Small intestine (tissue), 7 donors: Measurements from ENCODE around the gene RUFY1. TPM values are rescaled to one million over a fixed set of nuclear protein-coding genes. Genes with fewer than 3 reads are reported as not detected.
"Not testable (repeated sequence)": the region's sequence is repeated elsewhere in the genome, so short reads cannot be mapped to it uniquely, and the experiment has no call there.

Experiments used
- DNase-seq, 2 donors: peaks; one replicate each; pipeline versions ENCODE4 v3.0.0 to v3.0.0-alpha.2; 2013
- FAIRE-seq: peaks from 2 replicates; lab custom pipeline; 2012; peaks lifted over from hg19 to GRCh38; lab: Jason Lieb, UNC
- H3K27ac ChIP-seq, 3 donors: one replicate each; pipeline ENCODE4 v1.5.1; 2013; ENCODE audit warnings: low read length in 2 of 3, mild to moderate bottlenecking in 2 of 3, control low read depth in 1 of 3, inconsistent platforms in 1 of 3, low read depth in 1 of 3, moderate library complexity in 1 of 3
- H3K27me3 ChIP-seq, 3 donors: one replicate each; pipeline ENCODE4 v1.6.1; 2013; ENCODE audit warnings: low read length in 3 of 3, inconsistent platforms in 1 of 3; ENCODE audit not compliant: control insufficient read depth in 3 of 3, insufficient read depth in 3 of 3
- H3K36me3 ChIP-seq, 3 donors: one replicate each; pipeline ENCODE4 v1.6.1; 2013; ENCODE audit warnings: low read length in 3 of 3, inconsistent platforms in 1 of 3, low read depth in 1 of 3, mild to moderate bottlenecking in 1 of 3, moderate library complexity in 1 of 3; ENCODE audit not compliant: control insufficient read depth in 3 of 3, insufficient read depth in 2 of 3
- H3K4me1 ChIP-seq, 3 donors: one replicate each; pipeline ENCODE4 v1.6.1; 2013; ENCODE audit warnings: low read length in 2 of 3, inconsistent platforms in 1 of 3, low read depth in 1 of 3, mild to moderate bottlenecking in 1 of 3, moderate library complexity in 1 of 3; ENCODE audit not compliant: control insufficient read depth in 3 of 3, insufficient read depth in 2 of 3
- H3K4me3 ChIP-seq, 3 donors: one replicate each; pipeline ENCODE4 v1.5.1; 2013; ENCODE audit warnings: low read length in 3 of 3, control low read depth in 1 of 3, inconsistent platforms in 1 of 3, low read depth in 1 of 3, mild to moderate bottlenecking in 1 of 3, moderate library complexity in 1 of 3
- H3K9me3 ChIP-seq, 2 donors: one replicate each; pipeline ENCODE4 v1.6.1; 2013; ENCODE audit warnings: low read depth in 1 of 2, low read length in 1 of 2; ENCODE audit not compliant: control insufficient read depth in 2 of 2, insufficient read depth in 1 of 2
- WGBS, 3 donors: extraction: QIAGEN DNeasy Blood & Tissue Kit; methylation state at CpG; one replicate each; pipeline ENCODE4 v1.1.7; 2013; 5-methylcytosine and 5-hydroxymethylcytosine counted together
- polyA plus RNA-seq, 4 donors: library from polyadenylated mRNA; stranded (reverse) in 3 of 4; unstranded in 1 of 4; fragments of 200-250 nt in 3 of 4; fragments of 120-200 nt in 1 of 4; gene quantifications; one replicate each; pipeline versions ENCODE4 v1.2.1 to v1.2.3, GENCODE V29; 2013
- donor health status: healthy with polysubstance abuse.
- donor health status: control.
- donor health status: control.
- donor health status: Bipolar disorder and iron deficiency.
- donor health status: healthy.

Gene RUFY1
- polyA plus RNA-seq, 4 donors = 28.8 to 43.4 (median 33.2) TPM

DNA sequence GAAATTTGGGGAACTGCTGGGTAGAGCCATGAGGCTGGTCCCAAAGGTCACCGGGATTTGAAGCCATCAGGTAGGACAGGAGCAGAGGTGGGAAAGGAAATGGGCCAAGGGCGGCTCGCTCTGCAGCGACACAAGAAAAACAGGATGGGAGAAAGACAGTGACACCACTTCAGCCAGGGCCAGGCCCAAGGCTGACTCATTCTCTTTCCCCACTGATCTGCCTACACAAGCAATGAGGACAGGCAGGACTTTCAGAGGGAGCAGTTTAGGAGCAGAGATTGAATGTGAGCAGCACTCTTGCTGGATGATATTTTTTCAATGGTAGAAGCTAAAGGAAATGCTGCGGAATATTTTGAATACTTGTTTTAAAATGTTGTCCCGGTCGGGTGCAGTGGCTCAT is 3.5 kb downstream of the RUFY1 start:
- peak overlapping the region in 1 of 3 donors; percentile 58 for H3K27ac ChIP-seq
- 72 to 91% (median 87%) methylated on average over 7 of the region's 7 CpGs for WGBS, 3 donors
- H3K4me3 ChIP-seq = no peak overlapping the region

DNA sequence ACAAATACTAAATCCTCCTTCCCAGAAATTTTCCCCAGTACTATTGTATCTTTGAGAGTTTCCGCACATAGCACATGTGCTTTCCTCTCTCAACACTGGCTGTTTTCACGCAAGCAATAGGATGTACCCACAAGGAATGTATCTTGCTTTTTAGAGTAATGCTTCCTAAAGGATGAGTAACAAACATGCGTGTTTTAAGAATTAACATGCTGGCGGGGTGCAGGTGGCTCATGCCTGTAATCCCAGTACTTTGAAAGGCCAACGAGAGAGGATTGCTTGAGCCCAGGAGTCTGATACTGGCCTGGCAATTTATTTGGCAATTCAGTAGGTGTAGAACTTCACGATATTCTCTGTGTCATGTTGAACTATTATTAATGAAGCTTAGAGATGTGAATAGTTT is 4.6 kb downstream of the RUFY1 start:
- peaks cover 2 to 11% (median 7%) of the 10 kb centered on the region in 3 donors for H3K4me1 ChIP-seq
- no peaks in the 10 kb centered on the region for H3K27me3 ChIP-seq
- no peak for DNase-seq
- H3K27ac ChIP-seq = no peak overlapping the region
- H3K9me3 ChIP-seq = no peaks in the 10 kb centered on the region
- 95 to 98% (median 96%) methylated on average over 6 of the region's 6 CpGs for WGBS, 3 donors
- H3K36me3 ChIP-seq = peaks cover 0 to 19% (median 0%) of the 10 kb centered on the region in 3 donors
- no peak overlapping the region for H3K4me3 ChIP-seq
- no peak for FAIRE-seq

More for the DNA sequence above, 3.5 kb downstream of the RUFY1 start:
- Histone ChIP-seq H3K4me1 (peaks cover 2 to 12% (median 10%) of the 10 kb centered on the region in 3 donors), H3K36me3 (peaks cover 0 to 20% (median 0%) of the 10 kb centered on the region in 3 donors), H3K27me3 (no peaks in the 10 kb centered on the region), H3K9me3 (no peaks in the 10 kb centered on the region)
- DNase-seq = no peak
- FAIRE-seq = no peak

DNA sequence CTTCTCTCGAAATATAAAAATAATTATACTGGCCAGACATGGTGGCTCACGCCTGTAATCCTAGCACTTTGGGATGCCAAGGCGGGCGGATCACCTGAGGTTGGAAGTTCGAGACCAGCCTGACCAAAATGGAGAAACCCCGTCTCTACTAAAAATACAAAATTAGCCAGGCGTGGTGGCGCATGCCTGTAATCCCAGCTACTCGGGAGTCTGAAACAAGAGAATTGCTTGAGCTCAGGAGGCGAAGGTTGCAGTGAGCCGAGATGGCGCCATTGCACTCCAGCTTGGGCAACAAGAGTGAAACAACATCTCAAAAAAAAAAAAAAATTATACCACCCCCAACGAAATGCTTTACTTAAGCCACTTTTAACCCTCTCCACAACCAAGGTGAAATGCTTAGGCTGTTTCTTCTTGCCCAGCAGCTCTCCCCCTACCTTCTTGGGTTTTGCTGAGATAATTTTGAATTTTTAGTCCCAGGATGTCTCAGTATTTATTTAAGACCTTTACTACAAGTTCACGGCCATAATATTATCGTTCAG is 8.0 kb downstream of the RUFY1 start:
- H3K9me3 ChIP-seq, DNase-seq, H3K4me3 ChIP-seq, H3K27me3 ChIP-seq, FAIRE-seq, H3K4me1 ChIP-seq: not testable (repeated sequence)
- Histone ChIP-seq H3K27ac (peak overlapping the region in 1 of 3 donors; percentile 86), H3K36me3 (peaks cover 7 to 27% (median 8%) of the 10 kb centered on the region in 3 donors)
- WGBS, 3 donors = 82 to 86% (median 82%) methylated on average over 15 of the region's 15 CpGs

DNA sequence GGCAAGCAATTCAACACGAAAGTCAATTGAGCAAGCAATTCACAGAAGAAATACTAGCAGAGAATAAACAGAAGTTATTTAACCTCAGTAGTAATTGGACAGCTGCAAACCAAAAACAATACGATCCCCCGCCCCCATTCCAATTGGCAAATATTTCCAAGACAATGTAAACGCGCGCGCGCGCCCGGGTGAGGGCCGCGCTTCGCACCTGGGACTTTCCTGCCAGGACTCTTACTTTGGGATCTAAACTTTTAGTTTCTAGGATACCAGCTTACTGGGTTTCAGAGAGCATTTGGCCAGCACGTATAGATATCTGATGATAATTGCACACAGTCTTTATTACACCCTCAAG is 8.6 kb downstream of the RUFY1 start:
- peaks cover 8 to 30% (median 9%) of the 10 kb centered on the region in 3 donors for H3K36me3 ChIP-seq
- peak in 1 of 2 donors; percentile 53 for DNase-seq
- H3K4me1 ChIP-seq = peaks cover 0 to 7% (median 5%) of the 10 kb centered on the region in 3 donors
- no peaks in the 10 kb centered on the region for H3K27me3 ChIP-seq
- H3K27ac ChIP-seq = peak overlapping the region; percentile 81 to 89 (median 86)
- 11 to 23% (median 12%) methylated on average over 14 of the region's 14 CpGs for WGBS, 3 donors
- peak overlapping the region in 2 of 3 donors; percentile 47 to 64 for H3K4me3 ChIP-seq
- no peaks in the 10 kb centered on the region for H3K9me3 ChIP-seq
- FAIRE-seq = no peak

DNA sequence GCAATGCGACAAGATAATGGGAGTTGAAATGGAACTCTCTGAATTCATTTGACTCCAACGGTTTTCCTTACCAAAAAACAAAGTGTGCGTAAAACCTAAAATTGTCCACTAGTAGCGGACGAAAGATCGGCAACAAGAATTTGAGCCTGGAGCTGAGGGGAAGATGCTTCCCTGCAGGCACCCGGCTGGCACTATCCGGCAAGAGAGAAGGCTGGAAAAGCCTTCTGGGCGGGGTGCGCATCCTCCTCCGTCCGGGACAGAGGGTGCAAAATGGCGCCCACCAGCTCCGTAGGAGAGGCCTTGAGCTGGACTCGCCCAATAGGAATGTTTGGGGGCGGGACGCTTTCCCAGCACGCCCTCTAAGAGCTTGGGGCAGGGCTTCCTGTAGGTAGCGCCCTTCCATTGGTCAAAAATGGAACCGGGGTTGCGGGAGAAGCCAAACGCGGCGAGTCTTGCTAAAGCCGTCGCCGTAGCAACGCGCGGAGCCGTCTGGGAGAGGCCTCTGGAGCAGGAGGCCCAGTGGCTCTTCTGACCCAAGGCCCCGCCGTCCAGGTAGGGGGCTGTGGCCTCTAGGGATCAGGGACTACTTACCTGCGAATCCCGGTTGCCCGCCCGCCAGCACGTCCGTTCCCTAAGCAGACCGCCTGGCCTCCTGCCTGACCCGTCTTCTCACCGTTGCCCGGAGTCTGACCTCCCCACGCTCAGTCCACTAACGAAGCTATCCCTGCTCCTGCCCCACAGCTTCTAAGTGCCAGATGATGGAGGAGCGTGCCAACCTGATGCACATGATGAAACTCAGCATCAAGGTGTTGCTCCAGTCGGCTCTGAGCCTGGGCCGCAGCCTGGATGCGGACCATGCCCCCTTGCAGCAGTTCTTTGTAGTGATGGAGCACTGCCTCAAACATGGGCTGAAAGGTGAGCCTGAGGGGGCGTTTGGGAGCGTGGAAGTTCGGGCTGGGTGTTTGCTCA is 9.2 kb downstream of the RUFY1 start:
- Histone ChIP-seq H3K4me1 (peaks cover 0 to 7% (median 5%) of the 10 kb centered on the region in 3 donors), H3K27me3 (no peaks in the 10 kb centered on the region), H3K4me3 (peak overlapping the region; percentile 40 to 64 (median 50)), H3K36me3 (peaks cover 8 to 33% (median 9%) of the 10 kb centered on the region in 3 donors), H3K27ac (peak overlapping the region; percentile 81 to 89 (median 86)), H3K9me3 (no peaks in the 10 kb centered on the region)
- FAIRE-seq (no peak), DNase-seq (peak; percentile 99 to 100)
- 6 to 19% (median 9%) methylated on average over 52 of the region's 52 CpGs for WGBS, 3 donors

DNA sequence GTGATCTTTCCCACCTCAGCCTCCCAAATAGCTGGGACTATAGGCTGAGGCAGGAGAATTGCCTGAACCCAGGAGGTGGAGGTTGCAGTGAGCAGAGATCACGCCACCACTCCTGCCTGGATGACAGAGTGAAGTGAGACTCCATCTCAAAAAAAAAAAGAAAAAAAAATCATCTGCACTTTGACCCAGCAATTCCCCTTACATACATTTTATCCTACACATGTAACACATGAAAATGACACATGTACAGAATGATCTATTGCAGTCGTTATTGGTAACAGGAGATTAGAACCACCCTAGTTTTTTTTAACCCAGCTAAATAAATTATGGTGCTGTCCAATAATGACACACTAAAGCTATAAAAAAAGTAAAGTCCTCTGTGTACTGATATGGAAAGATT is 14.2 kb downstream of the RUFY1 start:
- WGBS, 3 donors = 48 to 52% (median 52%) methylated on average over 2 of the region's 2 CpGs
- peak overlapping the region in 1 of 3 donors; percentile 28 for H3K27ac ChIP-seq
- H3K27me3 ChIP-seq = no peaks in the 10 kb centered on the region
- FAIRE-seq (no peak), DNase-seq (peak; percentile 46 to 60)
- H3K4me1 ChIP-seq = peaks cover 0 to 5% (median 5%) of the 10 kb centered on the region in 3 donors
- H3K4me3 ChIP-seq = no peak overlapping the region
- H3K36me3 ChIP-seq = peaks cover 12 to 60% (median 16%) of the 10 kb centered on the region in 3 donors
- no peaks in the 10 kb centered on the region for H3K9me3 ChIP-seq

DNA sequence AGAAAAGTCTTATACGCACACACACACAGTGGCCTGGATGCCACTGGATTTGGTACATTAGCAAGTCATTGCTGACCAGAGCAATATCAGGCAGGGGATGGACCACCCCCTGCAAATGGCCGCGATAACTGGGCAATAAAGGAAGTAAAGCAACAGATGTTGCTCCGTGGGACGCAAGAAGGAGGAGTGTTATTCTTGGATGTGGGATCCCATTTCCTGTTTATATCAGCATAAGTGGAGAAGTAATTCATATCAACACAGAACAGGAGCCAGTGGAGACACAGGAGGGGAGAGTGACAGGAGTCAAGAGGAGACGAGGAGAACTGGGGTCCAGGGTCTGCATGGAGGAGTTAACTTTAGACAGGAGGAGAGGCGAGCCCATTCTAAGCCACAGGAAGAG is 18.4 kb downstream of the RUFY1 start:
- no peaks in the 10 kb centered on the region for H3K27me3 ChIP-seq
- no peak for DNase-seq
- no peaks in the 10 kb centered on the region for H3K4me1 ChIP-seq
- peaks cover 6 to 58% (median 13%) of the 10 kb centered on the region in 3 donors for H3K36me3 ChIP-seq
- WGBS, 3 donors = 57 to 88% (median 81%) methylated on average over 7 of the region's 7 CpGs
- H3K27ac ChIP-seq = peak overlapping the region in 1 of 3 donors; percentile 0
- no peak for FAIRE-seq
- H3K9me3 ChIP-seq = no peaks in the 10 kb centered on the region
- no peak overlapping the region for H3K4me3 ChIP-seq

DNA sequence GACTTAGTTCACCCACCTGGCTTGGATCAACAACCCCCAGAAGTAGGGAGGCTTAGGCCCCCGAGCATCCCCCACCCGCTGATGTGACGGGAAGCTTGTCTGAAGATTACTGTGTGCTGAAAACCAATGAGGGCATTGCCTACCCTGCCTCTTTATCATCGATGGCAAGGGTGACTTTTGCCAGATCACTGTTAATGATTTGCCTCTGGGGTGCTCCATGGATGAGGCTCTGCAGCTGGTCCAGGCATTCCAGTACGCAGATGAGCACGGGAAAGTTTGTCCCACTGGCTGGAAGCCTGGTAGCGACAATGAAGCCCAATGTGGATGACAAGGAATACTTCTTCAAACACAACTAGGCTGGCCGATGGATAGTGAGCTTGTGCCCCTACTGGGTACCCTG is 22.0 kb downstream of the RUFY1 start:
- peaks cover 6 to 50% (median 19%) of the 10 kb centered on the region in 3 donors for H3K36me3 ChIP-seq
- no peak for DNase-seq
- no peaks in the 10 kb centered on the region for H3K4me1 ChIP-seq

More for the DNA sequence above, 22.0 kb downstream of the RUFY1 start:
- Histone ChIP-seq H3K27me3 (no peaks in the 10 kb centered on the region), H3K27ac (no peak overlapping the region), H3K4me3 (no peak overlapping the region), H3K9me3 (no peaks in the 10 kb centered on the region)
- WGBS, 3 donors = 82 to 85% (median 85%) methylated on average over 8 of the region's 8 CpGs
- no peak for FAIRE-seq
